ENCODE results near the gene TPK1.

The TPK1 gene

GRCh38 chr7:144830024-144830785 is 5.6 kb downstream of the TPK1 start:
- no peak overlapping the region for H3K27ac ChIP-seq
- no peak for DNase-seq (ENCODE audit: low spot score)
- ChIA-PET CTCF (no interaction called here), POLR2A (ENCODE audit: low non-redundant PET) (no interaction called here)
- TF ChIP-seq, protein P1, sequence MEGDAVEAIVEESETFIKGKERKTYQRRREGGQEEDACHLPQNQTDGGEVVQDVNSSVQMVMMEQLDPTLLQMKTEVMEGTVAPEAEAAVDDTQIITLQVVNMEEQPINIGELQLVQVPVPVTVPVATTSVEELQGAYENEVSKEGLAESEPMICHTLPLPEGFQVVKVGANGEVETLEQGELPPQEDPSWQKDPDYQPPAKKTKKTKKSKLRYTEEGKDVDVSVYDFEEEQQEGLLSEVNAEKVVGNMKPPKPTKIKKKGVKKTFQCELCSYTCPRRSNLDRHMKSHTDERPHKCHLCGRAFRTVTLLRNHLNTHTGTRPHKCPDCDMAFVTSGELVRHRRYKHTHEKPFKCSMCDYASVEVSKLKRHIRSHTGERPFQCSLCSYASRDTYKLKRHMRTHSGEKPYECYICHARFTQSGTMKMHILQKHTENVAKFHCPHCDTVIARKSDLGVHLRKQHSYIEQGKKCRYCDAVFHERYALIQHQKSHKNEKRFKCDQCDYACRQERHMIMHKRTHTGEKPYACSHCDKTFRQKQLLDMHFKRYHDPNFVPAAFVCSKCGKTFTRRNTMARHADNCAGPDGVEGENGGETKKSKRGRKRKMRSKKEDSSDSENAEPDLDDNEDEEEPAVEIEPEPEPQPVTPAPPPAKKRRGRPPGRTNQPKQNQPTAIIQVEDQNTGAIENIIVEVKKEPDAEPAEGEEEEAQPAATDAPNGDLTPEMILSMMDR (conservative IDR thresholded peaks at IDR 0.05; ENCODE audit: low read depth) = no peak

DNA sequence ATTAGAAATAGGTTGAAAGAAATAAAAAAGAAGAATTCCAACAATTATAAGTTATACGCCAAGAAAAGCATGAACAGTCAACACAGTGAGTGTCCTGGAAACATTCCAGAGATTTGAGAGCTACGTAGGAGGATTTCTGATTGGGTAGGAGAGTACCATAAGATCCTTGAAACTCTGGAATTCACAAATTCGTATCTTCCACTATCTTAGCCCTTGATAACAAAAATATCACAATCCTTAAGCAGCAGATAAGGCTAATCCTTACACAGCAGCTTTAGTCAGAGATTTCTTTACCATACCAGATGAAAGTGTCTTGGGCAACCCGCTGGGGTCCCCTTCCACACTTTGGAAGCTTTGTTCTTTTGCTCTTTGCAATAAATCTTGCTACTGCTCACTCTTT is 8.2 kb downstream of the TPK1 start:
- ChIA-PET CTCF (no interaction called here), POLR2A (ENCODE audit: low non-redundant PET) (no interaction called here)
- no peak for DNase-seq (ENCODE audit: low spot score)
- no peak overlapping the region for H3K27ac ChIP-seq
- TF ChIP-seq, protein P1 (conservative IDR thresholded peaks at IDR 0.05; ENCODE audit: low read depth) = no peak

GRCh38 chr7:144826208-144826607 is 9.6 kb downstream of the TPK1 start:
- ChIA-PET CTCF (no interaction called here), POLR2A (ENCODE audit: low non-redundant PET) (no interaction called here)
- H3K27ac ChIP-seq = no peak overlapping the region
- TF ChIP-seq, protein P1 (conservative IDR thresholded peaks at IDR 0.05; ENCODE audit: low read depth) = no peak
- DNase-seq (ENCODE audit: low spot score) = no peak

- ChIA-PET POLR2A (ENCODE audit: low non-redundant PET) (no interaction called here), CTCF (no interaction called here)
- DNase-seq (ENCODE audit: low spot score) = peak; percentile 59
- TF ChIP-seq, protein P1 (conservative IDR thresholded peaks at IDR 0.05; ENCODE audit: low read depth) = no peak
- no peak overlapping the region for H3K27ac ChIP-seq
Measured at GRCh38 chr7:144824360-144824759, 11.5 kb downstream of the TPK1 start.

DNA sequence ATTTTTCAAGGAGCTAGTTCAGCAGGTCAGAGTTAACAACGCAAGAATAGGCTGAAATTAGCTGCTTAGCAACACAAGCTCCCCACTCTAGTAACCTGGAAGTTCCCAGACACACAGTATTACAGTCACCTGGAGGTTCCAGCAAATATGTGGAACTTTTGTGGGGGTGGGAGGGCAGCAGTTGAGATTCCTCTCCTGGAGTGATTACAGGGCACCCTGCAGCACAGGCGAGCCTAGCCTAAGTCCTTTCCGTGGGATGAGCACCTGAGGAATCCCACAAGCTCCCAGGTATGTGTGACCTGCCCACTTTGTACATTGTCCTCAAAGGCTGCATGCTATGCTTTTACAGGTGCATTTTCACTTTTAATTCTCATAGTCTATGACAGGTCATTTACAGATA is 13.6 kb downstream of the TPK1 start:
- no peak overlapping the region for H3K27ac ChIP-seq
- POLR2A ChIA-PET (ENCODE audit: low non-redundant PET) = no interaction called here
- no peak for DNase-seq (ENCODE audit: low spot score)
- CTCF ChIA-PET = no interaction called here
- TF ChIP-seq, protein P1 (conservative IDR thresholded peaks at IDR 0.05; ENCODE audit: low read depth) = no peak

GRCh38 chr7:144821067-144821466 is 14.8 kb downstream of the TPK1 start:
- no peak overlapping the region for H3K27ac ChIP-seq
- DNase-seq (ENCODE audit: low spot score) = no peak
- CTCF ChIA-PET = no interaction called here
- POLR2A ChIA-PET (ENCODE audit: low non-redundant PET) = no interaction called here
- TF ChIP-seq, protein P1 (conservative IDR thresholded peaks at IDR 0.05; ENCODE audit: low read depth) = no peak
